GM12872 (cell line): Measurements from ENCODE around the gene CTNND1.
A peak's percentile ranks its signal among the peaks of the same experiment; 100 is the strongest.

Experiments used
- TF ChIP-seq, protein P1 (sequence below): IDR thresholded peaks from 3 replicates; pipeline ENCODE4 v1.5.1; 2011; ENCODE audit warnings: low read depth, mild to moderate bottlenecking, low read length, moderate library complexity; ENCODE audit not compliant: insufficient read depth

CTNND1 gene

DNA sequence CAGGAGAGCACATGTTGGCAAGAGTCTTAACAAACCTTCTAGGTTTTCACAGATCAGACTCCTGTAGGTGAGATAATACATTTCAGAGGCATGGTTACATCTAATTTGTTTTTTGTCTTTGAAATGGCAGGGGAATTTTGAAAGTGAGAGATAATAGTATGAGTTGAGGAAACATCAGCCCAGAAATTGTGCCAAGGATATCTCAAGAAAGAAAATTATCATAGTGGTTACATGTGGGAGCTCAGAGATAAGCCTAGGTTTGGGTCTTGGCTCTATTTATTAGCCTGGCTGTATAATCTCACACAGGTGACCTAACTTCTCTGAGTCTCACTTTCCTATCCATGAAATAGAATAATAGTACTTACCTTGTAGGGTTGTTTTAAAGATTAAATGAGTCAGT lies 10.4 kb upstream of the CTNND1 start:
- TF ChIP-seq, protein P1, sequence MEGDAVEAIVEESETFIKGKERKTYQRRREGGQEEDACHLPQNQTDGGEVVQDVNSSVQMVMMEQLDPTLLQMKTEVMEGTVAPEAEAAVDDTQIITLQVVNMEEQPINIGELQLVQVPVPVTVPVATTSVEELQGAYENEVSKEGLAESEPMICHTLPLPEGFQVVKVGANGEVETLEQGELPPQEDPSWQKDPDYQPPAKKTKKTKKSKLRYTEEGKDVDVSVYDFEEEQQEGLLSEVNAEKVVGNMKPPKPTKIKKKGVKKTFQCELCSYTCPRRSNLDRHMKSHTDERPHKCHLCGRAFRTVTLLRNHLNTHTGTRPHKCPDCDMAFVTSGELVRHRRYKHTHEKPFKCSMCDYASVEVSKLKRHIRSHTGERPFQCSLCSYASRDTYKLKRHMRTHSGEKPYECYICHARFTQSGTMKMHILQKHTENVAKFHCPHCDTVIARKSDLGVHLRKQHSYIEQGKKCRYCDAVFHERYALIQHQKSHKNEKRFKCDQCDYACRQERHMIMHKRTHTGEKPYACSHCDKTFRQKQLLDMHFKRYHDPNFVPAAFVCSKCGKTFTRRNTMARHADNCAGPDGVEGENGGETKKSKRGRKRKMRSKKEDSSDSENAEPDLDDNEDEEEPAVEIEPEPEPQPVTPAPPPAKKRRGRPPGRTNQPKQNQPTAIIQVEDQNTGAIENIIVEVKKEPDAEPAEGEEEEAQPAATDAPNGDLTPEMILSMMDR = no peak

DNA sequence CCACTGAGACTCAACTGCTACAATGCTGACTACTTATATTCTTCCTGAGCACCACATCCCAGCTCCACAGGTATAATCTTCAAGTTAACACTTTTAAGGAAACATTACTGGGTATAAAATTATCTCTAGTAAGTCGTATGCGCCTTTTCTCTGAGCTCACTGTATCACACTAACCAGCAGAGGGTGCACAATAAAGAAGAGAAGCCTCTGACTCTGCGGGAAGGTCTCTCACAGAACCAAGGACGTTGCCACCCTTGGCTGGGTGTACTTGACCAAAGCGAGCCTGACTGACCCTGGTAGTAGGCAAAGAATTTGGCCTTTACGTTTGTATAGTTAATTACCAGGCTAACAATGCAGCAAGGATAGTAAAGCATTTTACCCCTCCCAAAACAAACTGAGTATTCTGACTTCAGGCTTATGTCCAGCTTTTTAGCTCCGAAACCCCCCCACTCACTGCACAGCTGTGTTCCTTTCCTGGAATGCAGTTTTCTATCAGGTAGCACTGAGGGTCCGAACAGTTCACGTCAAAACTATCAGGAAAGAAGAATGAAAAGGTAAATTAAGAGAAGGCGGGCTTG lies 9.8 kb upstream of the CTNND1 start, which contains the start of gene BTBD18:
Gene BTBD18 (minus strand): TSS at position 144 of the 578 bp plus-strand sequence. CDS start 631 bp downstream, outside the sequence.
- TF ChIP-seq, protein P1 = peak; percentile 52; the same call in 2 of the 3 replicates

DNA sequence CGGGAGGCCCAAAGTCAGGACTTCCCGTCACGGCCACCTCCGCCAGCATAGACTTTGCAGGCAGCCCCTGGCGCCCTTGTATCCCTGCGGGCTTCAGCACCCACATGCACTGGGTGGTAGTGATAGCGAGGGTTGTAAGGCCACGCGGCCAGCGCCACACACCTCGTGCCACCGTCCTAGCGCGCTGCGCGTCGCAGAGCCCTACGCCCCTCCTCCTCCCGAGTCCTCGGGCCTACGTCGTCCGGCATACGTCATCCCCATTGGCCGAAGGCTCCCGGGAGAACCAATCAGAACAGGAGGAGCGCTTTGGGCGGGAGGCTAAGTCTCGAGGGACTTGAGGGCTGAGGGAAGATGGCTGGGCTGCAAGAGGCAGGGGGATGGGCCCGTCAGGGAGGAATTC lies 8.6 kb upstream of the CTNND1 start:
- TF ChIP-seq, protein P1 = no peak

DNA sequence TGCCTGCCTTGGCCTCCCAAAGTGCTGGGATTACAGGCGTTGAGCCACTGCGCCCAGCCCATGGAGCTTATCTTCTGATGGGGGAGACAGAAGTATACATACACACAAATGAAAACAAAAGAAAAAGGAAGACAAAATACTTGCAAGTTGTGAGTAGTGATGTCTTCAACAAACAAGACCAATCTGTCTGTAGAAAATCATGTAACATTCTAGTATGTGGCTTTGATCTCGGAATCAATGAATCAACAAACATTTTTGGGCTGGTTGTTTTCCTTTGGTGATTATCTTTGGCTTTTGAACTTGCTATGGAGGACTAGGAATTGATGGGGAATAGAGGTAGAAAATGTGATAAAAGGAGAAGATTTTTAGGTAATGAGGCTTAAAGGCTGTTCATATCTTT lies 3.4 kb upstream of the CTNND1 start:
- TF ChIP-seq, protein P1 = no peak

DNA sequence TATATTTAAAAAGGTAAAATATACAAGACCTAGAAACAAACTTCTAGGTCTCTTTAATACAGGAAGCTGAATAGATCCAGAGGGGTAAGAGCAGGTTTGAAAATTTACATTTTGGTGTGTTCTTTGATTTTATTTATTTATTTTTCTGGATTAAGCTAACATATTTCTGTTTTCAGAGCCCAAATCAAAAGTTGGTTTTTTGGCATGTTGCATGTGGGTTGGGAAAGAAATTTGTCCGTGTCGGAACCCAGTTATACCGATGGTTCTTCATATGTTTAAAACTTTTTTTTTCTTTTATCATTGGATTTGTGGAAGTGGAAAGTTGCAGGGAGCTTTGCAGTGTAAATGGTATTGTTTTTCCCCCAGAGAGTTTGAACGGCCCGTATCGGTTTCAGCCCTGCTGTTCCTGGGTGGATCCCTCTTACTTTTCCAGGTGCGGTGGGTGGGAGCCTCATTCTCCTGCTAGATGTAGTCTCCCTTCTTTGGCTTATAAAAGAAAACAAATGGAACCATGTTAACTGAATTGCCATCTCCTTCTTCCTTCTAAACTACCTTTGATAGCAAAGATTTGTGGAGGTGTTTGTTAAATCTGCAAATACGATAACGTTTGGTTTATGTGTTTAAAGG lies 746 bp downstream of the CTNND1 start:
- TF ChIP-seq, protein P1 = no peak

DNA sequence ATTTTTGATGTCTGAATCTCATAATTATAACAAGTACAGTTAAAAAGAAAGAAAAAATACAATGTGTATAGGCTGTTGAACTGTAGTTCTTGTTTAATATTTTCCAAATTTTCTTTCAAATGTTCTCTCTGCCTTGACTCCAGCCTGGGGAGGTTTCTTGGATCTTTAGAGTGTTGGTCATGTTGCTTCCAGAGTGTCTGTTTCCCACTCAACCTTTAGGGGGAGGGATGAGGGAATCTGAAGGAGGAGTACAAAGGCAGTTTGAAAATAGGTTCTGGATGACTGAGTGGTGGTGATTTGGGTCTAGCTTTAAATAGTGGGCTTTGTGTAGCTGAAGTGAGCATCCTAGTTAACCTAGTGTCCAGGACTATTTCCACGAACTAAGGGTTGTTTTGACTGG lies 2.0 kb downstream of the CTNND1 start:
- TF ChIP-seq, protein P1 = no peak

DNA sequence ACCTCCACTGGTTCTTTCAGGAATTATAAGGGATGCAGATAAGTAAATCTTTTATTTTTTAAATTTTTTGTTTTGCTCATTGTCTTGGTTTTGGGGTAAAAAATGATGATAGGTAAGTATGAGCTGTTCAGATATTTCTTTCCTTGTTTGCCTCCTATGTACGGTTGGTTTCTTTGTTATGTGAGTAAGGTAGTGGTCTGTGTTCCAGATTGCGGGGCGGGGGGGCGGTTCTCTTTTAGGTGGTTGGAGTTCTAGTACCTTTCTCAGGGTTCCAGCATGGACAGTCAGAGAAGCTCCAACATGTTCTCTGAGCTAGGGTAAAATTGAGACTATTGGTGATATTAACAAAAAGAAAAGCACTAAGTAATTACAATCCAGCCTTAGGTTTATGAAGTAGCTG lies 2.4 kb downstream of the CTNND1 start:
- TF ChIP-seq, protein P1 = no peak
